Progenitor cell of endocrine pancreas (in vitro differentiated cells): ENCODE data around the gene NDOR1. TPM values are rescaled to one million over a fixed set of nuclear protein-coding genes. Genes with fewer than 3 reads are reported as not detected.

Experiments used
- DNase-seq: peaks from one replicate; pipeline ENCODE4 v3.0.0; 2021; ENCODE audit warnings: low spot score; ENCODE audit not compliant: unreplicated experiment
- H3K27ac Mint-ChIP-seq: 2 replicates; pipeline ENCODE4 v1.8.0; 2021; ENCODE audit warnings: mild to moderate bottlenecking, moderate library complexity, mixed read lengths
- H3K27me3 Mint-ChIP-seq: 2 replicates; pipeline ENCODE4 v1.8.0; 2021; ENCODE audit warnings: mixed read lengths
- H3K36me3 Mint-ChIP-seq: 2 replicates; pipeline ENCODE4 v1.8.0; 2022; ENCODE audit warnings: mixed read lengths; ENCODE audit not compliant: insufficient read depth
- H3K4me1 Mint-ChIP-seq: 2 replicates; pipeline ENCODE4 v1.8.0; 2021; ENCODE audit warnings: low read depth, mixed read lengths
- H3K4me3 Mint-ChIP-seq: 2 replicates; pipeline ENCODE4 v1.8.0; 2021; ENCODE audit warnings: low read depth, mild to moderate bottlenecking, moderate library complexity, mixed read lengths
- H3K9me3 Mint-ChIP-seq: 2 replicates; pipeline ENCODE4 v1.8.0; 2021; ENCODE audit warnings: low read depth, mixed read lengths
- total RNA-seq: library from RNA; stranded (reverse); gene quantifications from 2 replicates; pipeline ENCODE4 v1.2.1, GENCODE V29; 2021
- TF ChIP-seq, protein P1 (sequence below): fragments of 200-600 bp; sonication (generic); IDR thresholded peaks from one replicate; pipeline ENCODE4 v1.5.0; 2021; ENCODE audit warnings: antibody characterized with exemption, mild to moderate bottlenecking; ENCODE audit not compliant: unreplicated experiment

Gene NDOR1
- total RNA-seq, 1 donor from 2014 or later: 37.4 TPM

- H3K27ac Mint-ChIP-seq: no peak overlapping the region
- DNase-seq: no peak
- no peaks in the 10 kb centered on the region for H3K27me3 Mint-ChIP-seq
- H3K4me1 Mint-ChIP-seq: peaks cover 7% of the 10 kb centered on the region
- H3K36me3 Mint-ChIP-seq: peaks cover 4% of the 10 kb centered on the region
- no peak overlapping the region for H3K4me3 Mint-ChIP-seq
- TF ChIP-seq, protein P1, sequence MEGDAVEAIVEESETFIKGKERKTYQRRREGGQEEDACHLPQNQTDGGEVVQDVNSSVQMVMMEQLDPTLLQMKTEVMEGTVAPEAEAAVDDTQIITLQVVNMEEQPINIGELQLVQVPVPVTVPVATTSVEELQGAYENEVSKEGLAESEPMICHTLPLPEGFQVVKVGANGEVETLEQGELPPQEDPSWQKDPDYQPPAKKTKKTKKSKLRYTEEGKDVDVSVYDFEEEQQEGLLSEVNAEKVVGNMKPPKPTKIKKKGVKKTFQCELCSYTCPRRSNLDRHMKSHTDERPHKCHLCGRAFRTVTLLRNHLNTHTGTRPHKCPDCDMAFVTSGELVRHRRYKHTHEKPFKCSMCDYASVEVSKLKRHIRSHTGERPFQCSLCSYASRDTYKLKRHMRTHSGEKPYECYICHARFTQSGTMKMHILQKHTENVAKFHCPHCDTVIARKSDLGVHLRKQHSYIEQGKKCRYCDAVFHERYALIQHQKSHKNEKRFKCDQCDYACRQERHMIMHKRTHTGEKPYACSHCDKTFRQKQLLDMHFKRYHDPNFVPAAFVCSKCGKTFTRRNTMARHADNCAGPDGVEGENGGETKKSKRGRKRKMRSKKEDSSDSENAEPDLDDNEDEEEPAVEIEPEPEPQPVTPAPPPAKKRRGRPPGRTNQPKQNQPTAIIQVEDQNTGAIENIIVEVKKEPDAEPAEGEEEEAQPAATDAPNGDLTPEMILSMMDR: no peak
- H3K9me3 Mint-ChIP-seq: no peaks in the 10 kb centered on the region
Observed at GRCh38 chr9:137182836-137183235, 22.7 kb upstream of the NDOR1 start.

- Mint-ChIP-seq H3K9me3 (no peaks in the 10 kb centered on the region), H3K36me3 (peaks cover 4% of the 10 kb centered on the region), H3K4me3 (peak overlapping the region; percentile 16), H3K4me1 (peaks cover 9% of the 10 kb centered on the region), H3K27me3 (no peaks in the 10 kb centered on the region), H3K27ac (no peak overlapping the region)
- TF ChIP-seq, protein P1: no peak
- no peak for DNase-seq
Observed at GRCh38 chr9:137183980-137184595, 21.4 kb upstream of the NDOR1 start.

GRCh38 chr9:137184881-137185660, 20.4 kb upstream of the NDOR1 start:
- TF ChIP-seq, protein P1: no peak
- H3K4me1 Mint-ChIP-seq: peaks cover 15% of the 10 kb centered on the region
- no peaks in the 10 kb centered on the region for H3K9me3 Mint-ChIP-seq
- no peaks in the 10 kb centered on the region for H3K27me3 Mint-ChIP-seq
- DNase-seq: no peak
- peaks cover 4% of the 10 kb centered on the region for H3K36me3 Mint-ChIP-seq
- no peak overlapping the region for H3K4me3 Mint-ChIP-seq
- no peak overlapping the region for H3K27ac Mint-ChIP-seq

DNA sequence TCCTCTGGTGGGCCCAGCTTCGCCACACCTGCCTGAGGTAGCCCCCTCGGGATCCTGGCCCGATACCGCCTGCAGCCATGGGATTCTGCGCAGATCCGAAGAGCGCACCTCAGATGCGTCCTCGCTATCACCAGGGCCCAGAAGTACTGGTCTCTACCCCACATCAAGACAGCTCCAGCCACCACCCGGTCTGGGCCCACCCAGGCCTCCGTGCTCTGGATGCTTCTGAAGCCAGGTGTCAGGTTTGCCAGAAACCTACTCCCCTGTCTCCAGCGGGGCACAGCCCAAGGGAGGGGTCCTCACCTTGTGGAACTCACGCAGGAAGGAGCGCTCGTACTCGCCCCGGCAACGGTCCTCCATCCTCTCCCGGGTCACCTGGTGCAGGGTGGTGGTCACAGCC, 19.6 kb upstream of the NDOR1 start:
- Mint-ChIP-seq H3K27ac (no peak overlapping the region), H3K36me3 (peaks cover 4% of the 10 kb centered on the region), H3K4me3 (no peak overlapping the region), H3K27me3 (no peaks in the 10 kb centered on the region), H3K4me1 (peaks cover 15% of the 10 kb centered on the region), H3K9me3 (no peaks in the 10 kb centered on the region)
- TF ChIP-seq, protein P1: no peak
- DNase-seq: no peak

DNA sequence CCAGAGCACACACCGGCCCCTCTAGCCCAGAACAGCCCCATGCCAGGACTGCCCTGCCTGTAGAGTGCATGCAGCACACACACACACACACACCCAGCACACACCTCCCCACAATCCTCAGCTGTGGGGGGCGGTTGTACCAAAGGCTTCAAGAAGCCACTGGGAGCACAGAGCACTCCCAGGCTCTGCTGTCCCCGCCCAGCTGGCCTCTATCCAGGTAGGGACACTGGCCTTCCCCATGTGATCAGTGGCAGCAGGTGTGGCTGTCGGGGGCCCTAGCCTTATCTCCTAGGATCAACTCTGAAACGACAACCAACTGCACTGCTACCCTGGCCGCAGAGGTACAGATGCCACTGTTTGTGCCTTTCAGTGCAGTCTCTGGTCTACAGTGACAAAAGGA, 19.1 kb upstream of the NDOR1 start:
- no peak for DNase-seq
- peak overlapping the region; percentile 91 for H3K4me3 Mint-ChIP-seq
- no peaks in the 10 kb centered on the region for H3K27me3 Mint-ChIP-seq
- peaks cover 15% of the 10 kb centered on the region for H3K4me1 Mint-ChIP-seq
- no peaks in the 10 kb centered on the region for H3K9me3 Mint-ChIP-seq
- H3K36me3 Mint-ChIP-seq: peaks cover 4% of the 10 kb centered on the region
- H3K27ac Mint-ChIP-seq: no peak overlapping the region
- TF ChIP-seq, protein P1: no peak
